H9 (cell line): Measurements from ENCODE around the gene LIPC. TPM values are rescaled to one million over a fixed set of nuclear protein-coding genes. Genes with fewer than 3 reads are reported as not detected.

Experiments used
- DNase-seq: peaks from one replicate; pipeline ENCODE4 v3.0.0-alpha.2; 2017
- H2AFZ ChIP-seq: one replicate; pipeline ENCODE4 v1.6.1; 2013; ENCODE audit warnings: mild to moderate bottlenecking, low read length, control low read depth, moderate library complexity
- H2AK5ac ChIP-seq: 2 replicates; pipeline ENCODE4 v1.6.1; 2013; ENCODE audit warnings: low read length, control low read depth, mixed read lengths; ENCODE audit not compliant: insufficient read length
- H2BK120ac ChIP-seq: one replicate; pipeline ENCODE4 v1.6.1; 2013; ENCODE audit warnings: low read depth, mild to moderate bottlenecking, low read length, control low read depth, inconsistent platforms; ENCODE audit not compliant: poor library complexity, severe bottlenecking
- H2BK12ac ChIP-seq: 2 replicates; pipeline ENCODE4 v1.6.1; 2013; ENCODE audit warnings: low read length, control low read depth, mixed read lengths, low read depth; ENCODE audit not compliant: insufficient read length
- H2BK15ac ChIP-seq: 2 replicates; pipeline ENCODE4 v1.6.1; 2013; ENCODE audit warnings: low read depth, low read length, control low read depth
- H2BK20ac ChIP-seq: one replicate; pipeline ENCODE4 v1.6.1; 2013; ENCODE audit warnings: low read depth, mild to moderate bottlenecking, low read length, control low read depth, inconsistent platforms; ENCODE audit not compliant: poor library complexity, severe bottlenecking
- H2BK5ac ChIP-seq: 2 replicates; pipeline ENCODE4 v1.6.1; 2013; ENCODE audit warnings: low read length, control low read depth, mixed read lengths; ENCODE audit not compliant: insufficient read length
- H3K14ac ChIP-seq: 2 replicates; pipeline ENCODE4 v1.6.1; 2013; ENCODE audit warnings: low read length, control low read depth; ENCODE audit not compliant: insufficient read depth
- H3K18ac ChIP-seq: 2 replicates; pipeline ENCODE4 v1.6.1; 2013; ENCODE audit warnings: low read depth, mild to moderate bottlenecking, mixed read lengths, low read length, control low read depth; ENCODE audit not compliant: insufficient read length
- H3K23ac ChIP-seq: 2 replicates; pipeline ENCODE4 v1.6.1; 2013; ENCODE audit warnings: low read length, control low read depth, mixed read lengths, low read depth; ENCODE audit not compliant: insufficient read length
- H3K23me2 ChIP-seq: 2 replicates; pipeline ENCODE4 v1.6.1; 2013; ENCODE audit warnings: low read depth, mild to moderate bottlenecking, mixed read lengths, low read length, control low read depth; ENCODE audit not compliant: insufficient read length, poor library complexity, severe bottlenecking
- H3K27ac ChIP-seq: 2 replicates; pipeline ENCODE4 v1.5.1; 2013; ENCODE audit warnings: low read length, control low read depth, mixed read lengths, low read depth; ENCODE audit not compliant: insufficient read length
- H3K27me3 ChIP-seq: 2 replicates; pipeline ENCODE4 v1.6.1; 2013; ENCODE audit warnings: low read length, control low read depth, inconsistent platforms; ENCODE audit not compliant: insufficient read depth
- H3K4ac ChIP-seq: 2 replicates; pipeline ENCODE4 v1.6.1; 2013; ENCODE audit warnings: low read depth, mild to moderate bottlenecking, control low read depth, inconsistent platforms, low read length, moderate library complexity
- H3K4me1 ChIP-seq: 2 replicates; pipeline ENCODE4 v1.6.1; 2013; ENCODE audit warnings: low read length, control low read depth, inconsistent platforms; ENCODE audit not compliant: insufficient read depth
- H3K4me2 ChIP-seq: 2 replicates; pipeline ENCODE4 v1.6.1; 2013; ENCODE audit warnings: low read length, control low read depth, mixed read lengths; ENCODE audit not compliant: insufficient read length, insufficient read depth
- H3K56ac ChIP-seq: 2 replicates; pipeline ENCODE4 v1.6.1; 2013; ENCODE audit warnings: low read depth, mild to moderate bottlenecking, mixed read lengths, low read length, control low read depth; ENCODE audit not compliant: insufficient read length
- H3K79me1 ChIP-seq: 2 replicates; pipeline ENCODE4 v1.6.1; 2013; ENCODE audit warnings: low read depth, mild to moderate bottlenecking, moderate library complexity, low read length, control low read depth, inconsistent platforms; ENCODE audit not compliant: insufficient read depth, poor library complexity, severe bottlenecking
- H3K79me2 ChIP-seq: 2 replicates; pipeline ENCODE4 v1.6.1; 2013; ENCODE audit warnings: low read length, control low read depth, inconsistent platforms; ENCODE audit not compliant: insufficient read depth
- H3K9ac ChIP-seq: 2 replicates; pipeline ENCODE4 v1.6.1; 2013; ENCODE audit warnings: low read length, control low read depth, mixed read lengths; ENCODE audit not compliant: insufficient read length; ENCODE audit errors: extremely low read depth
- H3K9me3 ChIP-seq: one replicate; pipeline ENCODE4 v1.6.1; 2013; ENCODE audit warnings: low read depth, low read length, inconsistent platforms; ENCODE audit not compliant: control insufficient read depth
- H3T11ph ChIP-seq: one replicate; pipeline ENCODE4 v1.6.1; 2013; ENCODE audit warnings: mild to moderate bottlenecking, low read length, control low read depth, inconsistent platforms
- H4K20me1 ChIP-seq: one replicate; pipeline ENCODE4 v1.6.1; 2013; ENCODE audit not compliant: control insufficient read depth, insufficient read length, insufficient read depth
- H4K5ac ChIP-seq: 2 replicates; pipeline ENCODE4 v1.6.1; 2013; ENCODE audit warnings: low read depth, mild to moderate bottlenecking, mixed read lengths, low read length, control low read depth; ENCODE audit not compliant: insufficient read length
- H4K8ac ChIP-seq: replicated peaks from 2 replicates; pipeline ENCODE4 v1.6.1; 2013; ENCODE audit warnings: low read length, control low read depth, mixed read lengths, low read depth; ENCODE audit not compliant: insufficient read length
- H4K91ac ChIP-seq: 2 replicates; pipeline ENCODE4 v1.6.1; 2013; ENCODE audit warnings: low read depth, mild to moderate bottlenecking, moderate library complexity, mixed read lengths, low read length, control low read depth; ENCODE audit not compliant: insufficient read length
- H3K27ac Mint-ChIP-seq, 3 experiments: 2 replicates in 2 of 3; 3 replicates in 1 of 3; pipeline ENCODE4 v1.8.0; 2020 to 2021; ENCODE audit warnings: mixed read lengths in 3 of 3, mild to moderate bottlenecking in 1 of 3, moderate library complexity in 1 of 3
- H3K27me3 Mint-ChIP-seq: 2 replicates; pipeline ENCODE4 v1.8.0; 2021; ENCODE audit warnings: low read depth, mild to moderate bottlenecking, moderate library complexity, mixed read lengths
- H3K36me3 Mint-ChIP-seq, 3 experiments: 2 replicates in 2 of 3; 3 replicates in 1 of 3; pipeline ENCODE4 v1.8.0; 2020 to 2021; ENCODE audit warnings: low read depth in 3 of 3, mixed read lengths in 3 of 3; ENCODE audit not compliant: insufficient read depth in 1 of 3
- H3K4me1 Mint-ChIP-seq, 2 experiments: 2 replicates each; pipeline ENCODE4 v1.8.0; 2020; ENCODE audit warnings: mixed read lengths in 2 of 2
- H3K4me3 Mint-ChIP-seq, 2 experiments: 2 replicates in 1 of 2; 3 replicates in 1 of 2; pipeline ENCODE4 v1.8.0; 2020 to 2021; ENCODE audit warnings: mild to moderate bottlenecking in 2 of 2, mixed read lengths in 2 of 2, moderate library complexity in 1 of 2
- H3K9me3 Mint-ChIP-seq, 2 experiments: 2 replicates in 1 of 2; 3 replicates in 1 of 2; pipeline ENCODE4 v1.8.0; 2020; ENCODE audit warnings: mild to moderate bottlenecking in 2 of 2, mixed read lengths in 2 of 2, moderate library complexity in 1 of 2
- WGBS: extraction: QIAGEN DNeasy Blood & Tissue Kit; methylation state at CpG from one replicate; pipeline ENCODE4 v1.1.7; 2013; ENCODE audit warnings: missing lambda C conversion rate, low lambda C conversion rate, mixed read lengths; ENCODE audit not compliant: insufficient read length; ENCODE audit errors: extremely low coverage; 5-methylcytosine and 5-hydroxymethylcytosine counted together
- total RNA-seq: library from RNA; stranded (reverse); gene quantifications from 2 replicates; pipeline ENCODE4 v1.2.1, GENCODE V29; 2021
- TF ChIP-seq, protein P1 (sequence below): fragments of 200-600 bp; sonication (generic); conservative IDR thresholded peaks from 3 replicates; pipeline ENCODE4 v1.8.0; 2021; ENCODE audit warnings: antibody characterized with exemption, mild to moderate bottlenecking

Gene LIPC
- total RNA-seq, 1 experiment from 2014 or later: not detected

DNA sequence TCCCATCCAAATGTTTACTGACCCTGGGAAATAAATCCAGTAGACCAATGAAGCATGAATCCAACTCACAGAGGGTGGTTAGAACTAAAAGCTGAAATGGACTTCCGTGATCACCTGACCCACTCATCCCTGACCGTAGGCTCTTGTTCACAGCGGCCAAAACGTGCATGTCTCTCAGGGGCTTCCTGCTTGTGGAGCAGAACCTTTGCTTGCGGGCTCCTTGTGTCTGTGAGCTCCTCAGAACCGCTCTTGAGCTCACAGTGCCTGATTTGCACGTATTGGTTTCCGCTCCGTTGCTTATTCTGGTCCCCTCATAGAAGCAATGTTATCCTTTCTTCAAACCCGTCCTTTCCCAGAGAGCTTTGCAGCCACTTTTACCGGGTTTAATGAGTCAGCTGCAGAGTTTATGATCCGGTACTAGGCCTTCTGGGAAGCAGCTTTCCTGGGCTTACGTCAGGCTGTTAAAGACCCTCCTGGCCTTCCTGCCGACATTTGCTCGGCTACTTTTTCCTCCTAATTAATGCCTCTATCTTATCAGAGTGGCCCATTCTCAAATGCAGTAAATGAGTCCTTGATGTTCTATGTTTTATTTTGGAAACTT lies 35.4 kb downstream of the LIPC start:
- H3K4me2 ChIP-seq: no peak overlapping the region
- no peaks in the 10 kb centered on the region for H3K27me3 Mint-ChIP-seq
- peak overlapping the region in 1 of 3 experiments; percentile 40; a peak in 1 of 7 replicates for H3K27ac Mint-ChIP-seq
- H3K4me1 Mint-ChIP-seq: peaks cover 14 to 32% of the 10 kb centered on the region in 2 experiments
- H2BK20ac ChIP-seq: no peak overlapping the region
- no peak overlapping the region for H3K23ac ChIP-seq
- H2AFZ ChIP-seq: no peak overlapping the region
- H3K9me3 ChIP-seq: no peaks in the 10 kb centered on the region
- no peaks in the 10 kb centered on the region for H3K79me1 ChIP-seq
- no peaks in the 10 kb centered on the region; the same call in 1 of the 2 replicates for H3K4me1 ChIP-seq
- no peak overlapping the region for H3T11ph ChIP-seq
- no peaks in the 10 kb centered on the region for H3K79me2 ChIP-seq
- H4K8ac ChIP-seq: no peak overlapping the region
- no peak overlapping the region for H2BK15ac ChIP-seq
- no peaks in the 10 kb centered on the region for H3K27me3 ChIP-seq
- H3K18ac ChIP-seq: no peak overlapping the region
- H2BK120ac ChIP-seq: no peak overlapping the region
- no peak overlapping the region for H2BK5ac ChIP-seq
- no peaks in the 10 kb centered on the region for H3K9me3 Mint-ChIP-seq
- H3K23me2 ChIP-seq: no peaks in the 10 kb centered on the region
- no peak overlapping the region for H4K5ac ChIP-seq
- no peak overlapping the region for H4K91ac ChIP-seq
- no peaks in the 10 kb centered on the region for H4K20me1 ChIP-seq
- H3K36me3 Mint-ChIP-seq: no peaks in the 10 kb centered on the region
- no peak overlapping the region for H2BK12ac ChIP-seq
- no peak for DNase-seq
- H2AK5ac ChIP-seq: no peak overlapping the region
- no peak overlapping the region for H3K56ac ChIP-seq
- TF ChIP-seq, protein P1, sequence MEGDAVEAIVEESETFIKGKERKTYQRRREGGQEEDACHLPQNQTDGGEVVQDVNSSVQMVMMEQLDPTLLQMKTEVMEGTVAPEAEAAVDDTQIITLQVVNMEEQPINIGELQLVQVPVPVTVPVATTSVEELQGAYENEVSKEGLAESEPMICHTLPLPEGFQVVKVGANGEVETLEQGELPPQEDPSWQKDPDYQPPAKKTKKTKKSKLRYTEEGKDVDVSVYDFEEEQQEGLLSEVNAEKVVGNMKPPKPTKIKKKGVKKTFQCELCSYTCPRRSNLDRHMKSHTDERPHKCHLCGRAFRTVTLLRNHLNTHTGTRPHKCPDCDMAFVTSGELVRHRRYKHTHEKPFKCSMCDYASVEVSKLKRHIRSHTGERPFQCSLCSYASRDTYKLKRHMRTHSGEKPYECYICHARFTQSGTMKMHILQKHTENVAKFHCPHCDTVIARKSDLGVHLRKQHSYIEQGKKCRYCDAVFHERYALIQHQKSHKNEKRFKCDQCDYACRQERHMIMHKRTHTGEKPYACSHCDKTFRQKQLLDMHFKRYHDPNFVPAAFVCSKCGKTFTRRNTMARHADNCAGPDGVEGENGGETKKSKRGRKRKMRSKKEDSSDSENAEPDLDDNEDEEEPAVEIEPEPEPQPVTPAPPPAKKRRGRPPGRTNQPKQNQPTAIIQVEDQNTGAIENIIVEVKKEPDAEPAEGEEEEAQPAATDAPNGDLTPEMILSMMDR: no peak
- WGBS: no CpG with 5 or more reads among the region's 15 CpGs
- no peak overlapping the region for H3K4ac ChIP-seq
- no peak overlapping the region for H3K4me3 Mint-ChIP-seq
- no peak overlapping the region for H3K9ac ChIP-seq
- H3K27ac ChIP-seq: no peak overlapping the region
- H3K14ac ChIP-seq: no peak overlapping the region
